ENCODE data around the gene VWA7. TPM values are rescaled to one million over a fixed set of nuclear protein-coding genes. Genes with fewer than 3 reads are reported as not detected.

Gene VWA7
- total RNA-seq, 2 donors from 2014 or later: 4.2 to 6.3 TPM

GRCh38 chr6:31776485-31776988 lies 591 bp downstream of the VWA7 start:
- Histone ChIP-seq H3K36me3 (replicated peaks in 1 of 2; ENCODE audit: insufficient read depth in 1 of 2, low read depth in 2 of 2) (peaks cover 4 to 21% of the 10 kb centered on the region in 2 donors), H3K27ac (peak overlapping the region; percentile 58 to 83 (median 76)), H3K4me3 (no peak overlapping the region), H3K9me3 (no peaks in the 10 kb centered on the region), H3K27me3 (no peaks in the 10 kb centered on the region), H3K4me1 (peaks cover 23% of the 10 kb centered on the region)
- 23 to 70% methylated on average over 6 to 14 of the region's 14 CpGs for WGBS, 2 donors
- intact Hi-C loops (cut with DNase I): no loop called here
- TF ChIP-seq, protein P1, sequence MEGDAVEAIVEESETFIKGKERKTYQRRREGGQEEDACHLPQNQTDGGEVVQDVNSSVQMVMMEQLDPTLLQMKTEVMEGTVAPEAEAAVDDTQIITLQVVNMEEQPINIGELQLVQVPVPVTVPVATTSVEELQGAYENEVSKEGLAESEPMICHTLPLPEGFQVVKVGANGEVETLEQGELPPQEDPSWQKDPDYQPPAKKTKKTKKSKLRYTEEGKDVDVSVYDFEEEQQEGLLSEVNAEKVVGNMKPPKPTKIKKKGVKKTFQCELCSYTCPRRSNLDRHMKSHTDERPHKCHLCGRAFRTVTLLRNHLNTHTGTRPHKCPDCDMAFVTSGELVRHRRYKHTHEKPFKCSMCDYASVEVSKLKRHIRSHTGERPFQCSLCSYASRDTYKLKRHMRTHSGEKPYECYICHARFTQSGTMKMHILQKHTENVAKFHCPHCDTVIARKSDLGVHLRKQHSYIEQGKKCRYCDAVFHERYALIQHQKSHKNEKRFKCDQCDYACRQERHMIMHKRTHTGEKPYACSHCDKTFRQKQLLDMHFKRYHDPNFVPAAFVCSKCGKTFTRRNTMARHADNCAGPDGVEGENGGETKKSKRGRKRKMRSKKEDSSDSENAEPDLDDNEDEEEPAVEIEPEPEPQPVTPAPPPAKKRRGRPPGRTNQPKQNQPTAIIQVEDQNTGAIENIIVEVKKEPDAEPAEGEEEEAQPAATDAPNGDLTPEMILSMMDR (IDR thresholded peaks at IDR 0.05): no peak
- TF ChIP-seq POLR2A (IDR thresholded peaks at IDR 0.05): no peak
- DNase-seq (no peak), ATAC-seq (peak; percentile 30)

DNA sequence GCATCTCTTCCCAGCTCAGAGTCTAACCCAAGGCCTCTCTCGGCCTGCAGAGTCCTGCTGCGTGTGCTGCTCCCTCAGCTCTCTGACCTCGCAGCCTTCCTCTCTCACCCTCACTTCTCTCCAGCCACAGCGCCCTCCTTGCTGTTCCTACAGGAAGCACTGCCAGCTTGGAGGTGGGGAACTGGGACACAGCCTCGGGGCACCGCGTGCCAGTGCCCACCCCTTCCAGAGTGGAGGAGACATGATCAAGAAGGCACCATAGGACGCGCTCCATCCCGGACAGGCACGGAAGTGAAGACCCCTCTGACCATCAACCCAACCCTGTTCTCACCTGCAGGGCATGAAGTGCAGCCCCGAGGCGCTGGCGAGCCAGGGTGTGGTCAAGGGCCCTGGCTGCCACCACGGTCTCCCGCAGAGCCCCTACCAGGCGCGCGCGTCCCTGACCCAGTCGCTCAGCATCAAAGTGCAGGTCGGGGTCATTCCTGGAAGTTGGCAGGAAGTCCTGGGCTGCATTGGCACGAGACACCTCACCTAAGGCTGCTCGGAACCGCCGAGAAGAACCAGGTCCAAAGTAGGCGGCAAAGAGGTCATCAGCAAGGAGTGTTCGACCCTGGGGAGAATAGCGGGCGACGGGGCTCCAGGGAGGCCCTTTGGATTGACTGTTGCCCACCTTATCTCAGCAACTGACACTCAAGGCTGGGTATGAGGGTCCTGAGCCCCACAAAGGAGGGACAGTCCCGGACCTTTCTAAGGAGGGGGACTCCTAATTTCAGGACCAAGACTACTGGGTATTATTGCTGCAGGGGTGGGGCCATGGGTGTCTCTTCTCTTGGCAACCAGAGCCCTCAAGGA lies 1.3 kb downstream of the VWA7 start:
- peak overlapping the region in 1 of 4 donors; percentile 83 for H3K27ac ChIP-seq
- peaks cover 23% of the 10 kb centered on the region for H3K4me1 ChIP-seq
- H3K27me3 ChIP-seq: no peaks in the 10 kb centered on the region
- no peak overlapping the region for H3K4me3 ChIP-seq
- TF ChIP-seq, protein P1 (IDR thresholded peaks at IDR 0.05): no peak
- TF ChIP-seq POLR2A (IDR thresholded peaks at IDR 0.05): no peak
- H3K36me3 ChIP-seq (replicated peaks in 1 of 2; ENCODE audit: insufficient read depth in 1 of 2, low read depth in 2 of 2): peaks cover 4 to 15% of the 10 kb centered on the region in 2 donors
- DNase-seq: no peak
- no peak for ATAC-seq
- intact Hi-C loops (cut with DNase I): no loop called here
- WGBS, 2 donors: 77 to 88% methylated on average over 14 to 28 of the region's 32 CpGs
- no peaks in the 10 kb centered on the region for H3K9me3 ChIP-seq

- TF ChIP-seq, protein P1 (IDR thresholded peaks at IDR 0.05): no peak
- TF ChIP-seq POLR2A (IDR thresholded peaks at IDR 0.05): no peak
Observed at GRCh38 chr6:31775184-31775583, 1.9 kb downstream of the VWA7 start.

DNA sequence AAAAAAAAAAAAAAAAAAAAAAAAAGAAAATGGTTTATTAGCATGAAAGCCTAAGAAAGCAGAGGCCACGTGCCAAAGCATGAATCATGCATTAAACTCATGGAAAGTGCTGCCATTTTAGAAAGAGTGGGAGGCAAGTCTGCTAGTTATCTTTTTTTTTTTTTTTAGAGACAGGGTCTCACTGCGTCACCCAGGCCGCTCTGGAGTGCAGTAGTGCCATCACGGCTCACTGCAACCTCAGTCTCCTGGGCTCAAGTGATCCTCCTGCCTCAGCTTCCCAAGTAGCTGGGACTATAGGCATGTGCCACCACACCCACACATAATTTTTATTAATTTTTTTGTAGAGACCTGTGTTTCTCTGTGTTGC lies 5.2 kb downstream of the VWA7 start:
- H3K27ac ChIP-seq: no peak overlapping the region
- no peak overlapping the region for H3K4me3 ChIP-seq
- H3K36me3 ChIP-seq (replicated peaks in 1 of 2; ENCODE audit: insufficient read depth in 1 of 2, low read depth in 2 of 2): no peaks in the 10 kb centered on the region
- 65 to 72% methylated on average over 4 of the region's 4 CpGs for WGBS, 2 donors
- no peak for ATAC-seq
- H3K4me1 ChIP-seq: peaks cover 16% of the 10 kb centered on the region
- no peaks in the 10 kb centered on the region for H3K27me3 ChIP-seq
- intact Hi-C loops (cut with DNase I): no loop called here
- no peaks in the 10 kb centered on the region for H3K9me3 ChIP-seq
- TF ChIP-seq, protein P1 (IDR thresholded peaks at IDR 0.05): no peak
- TF ChIP-seq POLR2A (IDR thresholded peaks at IDR 0.05): no peak
- no peak for DNase-seq

More at GRCh38 chr6:31775184-31775583, 1.9 kb downstream of the VWA7 start:
- peaks cover 23% of the 10 kb centered on the region for H3K4me1 ChIP-seq
- ATAC-seq (no peak), DNase-seq (peak in 1 of 4 donors; percentile 49)
- H3K36me3 ChIP-seq (replicated peaks in 1 of 2; ENCODE audit: insufficient read depth in 1 of 2, low read depth in 2 of 2): peaks cover 4 to 8% of the 10 kb centered on the region in 2 donors
- no peak overlapping the region for H3K4me3 ChIP-seq
- no peaks in the 10 kb centered on the region for H3K27me3 ChIP-seq
- 54 to 56% methylated on average over 4 of the region's 4 CpGs for WGBS, 2 donors
- intact Hi-C loops (cut with DNase I): no loop called here
- peak overlapping the region in 1 of 4 donors; percentile 12 for H3K27ac ChIP-seq
- no peaks in the 10 kb centered on the region for H3K9me3 ChIP-seq

Measured in body of pancreas (tissue), 4 donors.